DND-41 (cell line): ENCODE measurements around the gene HIBADH.

Experiments
- ATAC-seq: fragments of 200-7000 bp; cut with Tn5 transposase; 3 replicates; pipeline ENCODE4 v1.9.1; 2021; ENCODE audit warnings: low read depth; ENCODE audit not compliant: insufficient read depth
- DNase-seq: peaks from one replicate; pipeline ENCODE4 v3.0.0-alpha.2; 2020
- H2AFZ ChIP-seq: 2 replicates; pipeline ENCODE4 v1.6.0; 2012; ENCODE audit warnings: low read depth, low read length
- H3K27ac ChIP-seq: 2 replicates; pipeline ENCODE4 v1.5.1; 2012; ENCODE audit warnings: low read length, inconsistent platforms
- H3K27me3 ChIP-seq: fragments of 200-600 bp; sonication (generic); 2 replicates; pipeline ENCODE4 v1.6.0; 2012; ENCODE audit warnings: low read length, mild to moderate bottlenecking, inconsistent platforms; ENCODE audit not compliant: insufficient read depth, poor library complexity
- H3K36me3 ChIP-seq: 2 replicates; pipeline ENCODE4 v1.5.1; 2012; ENCODE audit warnings: low read length, inconsistent platforms; ENCODE audit not compliant: insufficient read depth
- H3K4me1 ChIP-seq: 2 replicates; pipeline ENCODE4 v1.5.1; 2012; ENCODE audit warnings: mild to moderate bottlenecking, low read length; ENCODE audit not compliant: insufficient read depth
- H3K4me2 ChIP-seq: 2 replicates; pipeline ENCODE4 v1.6.0; 2012; ENCODE audit warnings: mild to moderate bottlenecking, moderate library complexity, low read length, inconsistent platforms; ENCODE audit not compliant: insufficient read depth
- H3K4me3 ChIP-seq, 2 experiments: fragments of 200-600 bp in 1 of 2; shearing (Covaris generic) in 1 of 2; 2 replicates each; pipeline ENCODE4 v1.5.1; 2012 to 2016; ENCODE audit warnings: inconsistent platforms in 2 of 2, low read length in 2 of 2, mild to moderate bottlenecking in 2 of 2, low read depth in 1 of 2, moderate library complexity in 1 of 2
- H3K79me2 ChIP-seq: 2 replicates; pipeline ENCODE4 v1.6.0; 2012; ENCODE audit warnings: low read length, inconsistent platforms; ENCODE audit not compliant: insufficient read depth
- H3K9ac ChIP-seq: 2 replicates; pipeline ENCODE4 v1.6.0; 2012; ENCODE audit warnings: low read depth, mild to moderate bottlenecking, inconsistent platforms, low read length, moderate library complexity
- H3K9me3 ChIP-seq: 2 replicates; pipeline ENCODE4 v1.5.1; 2012; ENCODE audit warnings: low read length, moderate library complexity, mild to moderate bottlenecking, inconsistent platforms; ENCODE audit not compliant: insufficient read depth, severe bottlenecking
- H4K20me1 ChIP-seq: 2 replicates; pipeline ENCODE4 v1.6.0; 2012; ENCODE audit warnings: low read length; ENCODE audit not compliant: insufficient read depth
- EZH2 ChIP-seq: IDR thresholded peaks from 3 replicates; pipeline ENCODE4 v1.6.1; 2012; ENCODE audit warnings: borderline replicate concordance, low read depth, mild to moderate bottlenecking, moderate library complexity, low read length, inconsistent platforms; ENCODE audit not compliant: severe bottlenecking
- TF ChIP-seq, protein P1 (sequence below): IDR thresholded peaks from 2 replicates; pipeline ENCODE4 v1.5.1; 2012; ENCODE audit warnings: borderline replicate concordance, low read length, moderate library complexity, mild to moderate bottlenecking; ENCODE audit not compliant: poor library complexity, severe bottlenecking; ENCODE audit errors: extremely low read depth

Gene HIBADH

DNA sequence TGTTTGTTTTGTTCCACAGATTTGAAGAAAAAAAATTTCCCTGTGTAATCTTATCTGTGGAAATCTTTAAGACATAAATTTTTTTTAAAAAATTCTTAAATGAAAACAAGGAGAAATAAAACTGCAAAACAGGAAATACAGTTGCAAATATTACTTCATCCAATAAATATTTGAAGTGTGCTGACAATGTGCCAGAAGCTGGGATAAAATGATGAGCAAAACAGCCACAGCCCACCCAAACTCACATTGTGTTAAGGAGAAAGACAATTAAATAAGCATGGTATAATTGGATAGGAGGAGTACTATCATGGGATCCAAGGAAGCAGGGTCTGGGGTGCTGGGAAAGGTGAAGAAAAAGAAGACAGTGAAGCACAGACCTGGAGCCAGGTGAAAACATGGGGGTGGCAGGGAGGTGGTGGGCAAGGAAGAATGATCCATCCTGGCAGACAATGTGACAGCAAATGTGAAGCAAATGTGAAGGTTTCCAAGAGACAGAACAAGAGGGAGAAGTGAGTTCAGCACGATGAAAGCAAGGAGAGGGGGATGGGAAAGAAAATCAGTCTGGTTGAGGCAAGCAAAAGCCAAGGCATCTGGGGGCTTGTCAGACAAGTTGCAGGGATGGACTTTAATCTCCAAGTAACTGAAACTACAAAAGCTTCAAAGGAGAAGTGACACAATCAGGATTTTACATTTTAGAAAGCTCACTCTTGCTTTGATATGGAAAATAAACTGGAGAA lies 135.9 kb downstream of the HIBADH start:
- TF ChIP-seq, protein P1, sequence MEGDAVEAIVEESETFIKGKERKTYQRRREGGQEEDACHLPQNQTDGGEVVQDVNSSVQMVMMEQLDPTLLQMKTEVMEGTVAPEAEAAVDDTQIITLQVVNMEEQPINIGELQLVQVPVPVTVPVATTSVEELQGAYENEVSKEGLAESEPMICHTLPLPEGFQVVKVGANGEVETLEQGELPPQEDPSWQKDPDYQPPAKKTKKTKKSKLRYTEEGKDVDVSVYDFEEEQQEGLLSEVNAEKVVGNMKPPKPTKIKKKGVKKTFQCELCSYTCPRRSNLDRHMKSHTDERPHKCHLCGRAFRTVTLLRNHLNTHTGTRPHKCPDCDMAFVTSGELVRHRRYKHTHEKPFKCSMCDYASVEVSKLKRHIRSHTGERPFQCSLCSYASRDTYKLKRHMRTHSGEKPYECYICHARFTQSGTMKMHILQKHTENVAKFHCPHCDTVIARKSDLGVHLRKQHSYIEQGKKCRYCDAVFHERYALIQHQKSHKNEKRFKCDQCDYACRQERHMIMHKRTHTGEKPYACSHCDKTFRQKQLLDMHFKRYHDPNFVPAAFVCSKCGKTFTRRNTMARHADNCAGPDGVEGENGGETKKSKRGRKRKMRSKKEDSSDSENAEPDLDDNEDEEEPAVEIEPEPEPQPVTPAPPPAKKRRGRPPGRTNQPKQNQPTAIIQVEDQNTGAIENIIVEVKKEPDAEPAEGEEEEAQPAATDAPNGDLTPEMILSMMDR, result no peak
- TF ChIP-seq EZH2, result no peak
- Histone ChIP-seq H3K4me1 (no peaks in the 10 kb centered on the region), H3K27ac (no peak overlapping the region), H3K4me3 (no peak overlapping the region), H3K4me2 (no peak overlapping the region), H3K9me3 (no peaks in the 10 kb centered on the region), H3K79me2 (no peaks in the 10 kb centered on the region), H2AFZ (no peak overlapping the region), H3K36me3 (peaks cover 38% of the 10 kb centered on the region; the same call in 1 of the 2 replicates), H3K27me3 (no peaks in the 10 kb centered on the region), H3K9ac (no peak overlapping the region), H4K20me1 (no peaks in the 10 kb centered on the region)
- DNase-seq (no peak), ATAC-seq (no peak)

DNA sequence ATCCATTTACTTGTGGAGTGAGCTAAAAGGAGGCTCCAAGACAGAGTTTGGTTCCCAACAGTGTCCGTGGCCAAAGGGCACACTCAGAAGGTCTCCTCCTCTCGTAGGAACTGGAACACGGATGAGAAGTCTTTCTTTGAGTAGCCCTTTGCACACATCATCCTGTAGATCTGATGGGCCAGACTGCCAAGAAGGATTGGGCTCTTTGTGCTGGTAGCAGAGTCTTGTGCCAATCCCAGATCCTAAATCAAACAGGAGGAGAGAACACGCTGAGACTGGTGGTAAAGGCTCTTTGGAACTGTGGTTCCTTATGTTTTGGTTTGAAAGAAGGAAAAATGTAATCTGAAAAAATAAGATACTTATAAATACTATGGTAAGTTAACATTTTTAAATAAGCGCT lies 136.6 kb downstream of the HIBADH start:
- Histone ChIP-seq H3K4me1 (no peaks in the 10 kb centered on the region), H3K27me3 (no peaks in the 10 kb centered on the region), H3K27ac (no peak overlapping the region), H3K9me3 (no peaks in the 10 kb centered on the region), H4K20me1 (no peaks in the 10 kb centered on the region), H3K4me3 (no peak overlapping the region), H2AFZ (no peak overlapping the region), H3K4me2 (no peak overlapping the region), H3K79me2 (no peaks in the 10 kb centered on the region), H3K9ac (no peak overlapping the region), H3K36me3 (peaks cover 38% of the 10 kb centered on the region; the same call in 1 of the 2 replicates)
- no peak for DNase-seq
- ATAC-seq, result no peak
- TF ChIP-seq, protein P1, result no peak
- no peak for TF ChIP-seq EZH2

GRCh38 chr7:27523321-27523720 lies 139.4 kb downstream of the HIBADH start:
- ATAC-seq, result no peak
- H3K9ac ChIP-seq, result no peak overlapping the region

More at GRCh38 chr7:27523321-27523720, 139.4 kb downstream of the HIBADH start:
- Histone ChIP-seq H3K4me2 (no peak overlapping the region), H3K4me1 (no peaks in the 10 kb centered on the region), H3K4me3 (no peak overlapping the region), H3K27ac (no peak overlapping the region), H3K36me3 (peaks cover 18% of the 10 kb centered on the region; the same call in 1 of the 2 replicates), H4K20me1 (no peaks in the 10 kb centered on the region), H2AFZ (no peak overlapping the region), H3K9me3 (no peaks in the 10 kb centered on the region), H3K79me2 (no peaks in the 10 kb centered on the region), H3K27me3 (no peaks in the 10 kb centered on the region)
- no peak for DNase-seq
- TF ChIP-seq, protein P1, result no peak
- TF ChIP-seq EZH2, result no peak
